ENCODE measurements around the gene SYTL2.
A peak's percentile ranks its signal among the peaks of the same experiment; 100 is the strongest.

SYTL2 gene

DNA sequence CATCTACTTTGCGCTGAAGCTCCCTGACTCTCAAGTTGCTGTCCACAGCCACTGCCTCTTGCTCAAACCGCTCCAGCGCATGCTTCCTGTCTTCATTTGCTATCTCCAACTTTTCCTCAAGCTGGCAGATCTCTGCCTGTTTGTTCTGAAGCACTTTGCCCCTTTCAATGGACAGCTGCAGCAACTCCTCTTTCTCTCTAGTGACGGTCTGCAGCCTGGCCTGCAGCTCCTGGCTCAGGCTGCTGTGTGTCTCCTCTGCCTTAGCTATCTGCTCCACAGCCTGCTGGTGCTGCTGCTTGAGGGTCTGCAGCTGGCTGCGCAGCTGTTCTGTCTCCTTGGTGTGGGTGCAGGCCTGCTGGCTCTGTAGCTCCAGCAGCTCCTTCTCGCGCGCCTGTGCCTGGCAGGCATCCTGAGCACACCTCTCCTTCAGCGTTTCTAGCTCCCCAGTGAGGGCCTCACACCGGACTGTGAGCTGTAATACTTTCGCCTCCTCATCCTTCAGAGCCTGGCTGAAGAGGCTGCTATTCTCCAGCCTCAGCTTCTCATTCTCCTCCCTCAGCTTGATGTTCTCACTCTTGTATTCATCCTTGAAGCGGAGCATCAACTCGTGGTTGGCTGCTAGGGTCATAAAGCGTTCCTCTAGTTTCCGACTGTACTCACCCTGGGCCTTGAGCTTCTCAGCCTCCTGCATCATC is 125.7 kb downstream of the SYTL2 start:
- DNase-seq (ENCODE audit: low spot score) = no peak
- in situ Hi-C loops (cut with MboI; ENCODE audit: low pct_unique_long_range_greater_than_20kb, low sequenced_read_pairs, unreplicated experiment) = no loop called here
- no peak for TF ChIP-seq CTCF (IDR thresholded peaks at IDR 0.05; ENCODE audit: extremely low read depth, insufficient read depth, missing control alignments)

- peak; percentile 78 for DNase-seq (ENCODE audit: low spot score)
- in situ Hi-C loops (cut with MboI; ENCODE audit: low pct_unique_long_range_greater_than_20kb, low sequenced_read_pairs, unreplicated experiment) = no loop called here
- TF ChIP-seq CTCF (IDR thresholded peaks at IDR 0.05; ENCODE audit: extremely low read depth, insufficient read depth, missing control alignments) = no peak
These were observed 128.3 kb downstream of the SYTL2 start for GRCh38 chr11:85682330-85683305.

DNA sequence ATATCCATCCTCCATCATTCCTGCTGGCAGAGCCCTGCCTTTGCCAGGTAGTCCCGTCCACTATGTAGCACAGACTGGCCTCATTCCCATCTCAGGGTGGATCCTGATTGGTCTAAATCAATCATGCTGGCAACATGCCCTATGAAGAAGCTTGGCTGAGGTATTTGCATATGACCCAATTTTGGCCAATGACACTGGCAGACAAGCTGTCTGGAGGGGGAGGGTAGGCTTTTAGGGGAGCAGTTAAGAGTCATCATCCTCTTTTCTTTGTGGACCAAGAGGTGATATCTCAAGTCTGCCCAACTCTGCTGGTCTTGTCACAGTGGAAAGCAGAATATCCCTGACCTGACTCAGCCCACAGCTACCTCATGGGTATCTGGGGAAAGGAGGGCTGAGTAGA is 130.0 kb downstream of the SYTL2 start:
- no peak for TF ChIP-seq CTCF (IDR thresholded peaks at IDR 0.05; ENCODE audit: extremely low read depth, insufficient read depth, missing control alignments)
- in situ Hi-C loops (cut with MboI; ENCODE audit: low pct_unique_long_range_greater_than_20kb, low sequenced_read_pairs, unreplicated experiment) = no loop called here
- DNase-seq (ENCODE audit: low spot score) = no peak

GRCh38 chr11:85679576-85679975 is 131.4 kb downstream of the SYTL2 start:
- DNase-seq (ENCODE audit: low spot score) = no peak
- no peak for TF ChIP-seq CTCF (IDR thresholded peaks at IDR 0.05; ENCODE audit: extremely low read depth, insufficient read depth, missing control alignments)
- in situ Hi-C loops (cut with MboI; ENCODE audit: low pct_unique_long_range_greater_than_20kb, low sequenced_read_pairs, unreplicated experiment) = no loop called here

GRCh38 chr11:85673393-85673792 is 137.5 kb downstream of the SYTL2 start:
- in situ Hi-C loops (cut with MboI; ENCODE audit: low pct_unique_long_range_greater_than_20kb, low sequenced_read_pairs, unreplicated experiment) = no loop called here

More at GRCh38 chr11:85673393-85673792, 137.5 kb downstream of the SYTL2 start:
- no peak for TF ChIP-seq CTCF (IDR thresholded peaks at IDR 0.05; ENCODE audit: extremely low read depth, insufficient read depth, missing control alignments)
- DNase-seq (ENCODE audit: low spot score) = no peak

Measured in GM13977 (cell line).